HG03520 (cell line): ENCODE data around the gene GPR21.

Experiments
- ATAC-seq: cut with Tn5 transposase; IDR thresholded peaks from one replicate; pipeline ENCODE4 v1.9.1; 2021; ENCODE audit warnings: mild to moderate bottlenecking, moderate library complexity; ENCODE audit not compliant: unreplicated experiment

Gene GPR21

GRCh38 chr9:123033352-123033751, at the start of gene GPR21:
Gene GPR21, plus strand, starts transcription at chr9:123033667. Its CDS starts 900 bp downstream, at chr9:123034567.
- ATAC-seq: no peak

GRCh38 chr9:122986010-122986409, 47.5 kb upstream of the GPR21 start:
- ATAC-seq: no peak

- no peak for ATAC-seq
These were observed 45.3 kb upstream of the GPR21 start for GRCh38 chr9:122988141-122988540.

- no peak for ATAC-seq
These were observed 44.4 kb upstream of the GPR21 start for GRCh38 chr9:122988920-122989621.

- ATAC-seq: no peak
These were observed 42.1 kb upstream of the GPR21 start for GRCh38 chr9:122991370-122991830.

GRCh38 chr9:122996586-122996985, 36.9 kb upstream of the GPR21 start:
- ATAC-seq: no peak

GRCh38 chr9:122998448-122998847, 35.0 kb upstream of the GPR21 start:
- no peak for ATAC-seq

GRCh38 chr9:123000371-123001068, 32.9 kb upstream of the GPR21 start:
- ATAC-seq: no peak

- ATAC-seq: no peak
These were observed 30.7 kb upstream of the GPR21 start for GRCh38 chr9:123002754-123003153.

GRCh38 chr9:123003466-123003865, 30.0 kb upstream of the GPR21 start:
- ATAC-seq: no peak

GRCh38 chr9:123005964-123006363, 27.5 kb upstream of the GPR21 start:
- no peak for ATAC-seq

GRCh38 chr9:123007269-123007668, 26.2 kb upstream of the GPR21 start:
- ATAC-seq: no peak

GRCh38 chr9:123008909-123009308, 24.6 kb upstream of the GPR21 start:
- ATAC-seq: no peak

- no peak for ATAC-seq
These were observed 22.1 kb upstream of the GPR21 start for GRCh38 chr9:123011380-123011779.

- no peak for ATAC-seq
These were observed 21.5 kb upstream of the GPR21 start for GRCh38 chr9:123011878-123012528.

GRCh38 chr9:123016631-123017030, 16.8 kb upstream of the GPR21 start:
- no peak for ATAC-seq

GRCh38 chr9:123020796-123021195, 12.7 kb upstream of the GPR21 start:
- ATAC-seq: no peak

- no peak for ATAC-seq
These were observed 7.0 kb upstream of the GPR21 start for GRCh38 chr9:123026425-123026824.

GRCh38 chr9:123027517-123027916, 6.0 kb upstream of the GPR21 start:
- ATAC-seq: no peak

GRCh38 chr9:123028136-123028535, 5.3 kb upstream of the GPR21 start:
- no peak for ATAC-seq

- ATAC-seq: no peak
These were observed 4.5 kb upstream of the GPR21 start for GRCh38 chr9:123028973-123029372.

- ATAC-seq: no peak
These were observed 1.5 kb upstream of the GPR21 start for GRCh38 chr9:123031963-123032362.
